Measurements from ENCODE around the gene SRPK2.

SRPK2 gene

DNA sequence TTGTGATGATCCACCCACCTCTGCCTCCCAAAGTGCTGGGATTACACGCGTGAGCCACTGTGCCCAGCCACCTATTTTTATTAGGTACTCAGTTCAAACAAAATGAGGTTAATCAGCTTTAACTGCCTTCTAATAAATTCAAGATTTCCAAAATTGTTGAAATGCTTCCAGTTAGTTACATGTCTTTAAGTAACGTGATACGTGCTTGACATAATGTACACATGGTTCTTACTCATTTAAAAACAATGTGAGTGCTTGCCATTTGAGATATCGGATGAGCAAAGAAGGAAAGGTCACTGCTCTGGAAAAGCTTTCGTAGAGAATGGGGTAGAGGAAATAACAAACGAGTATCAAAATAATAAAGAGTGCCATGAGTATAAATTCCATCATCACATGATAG lies 291.1 kb downstream of the SRPK2 start:
- DNase-seq (ENCODE audit: low spot score) = no peak

DNA sequence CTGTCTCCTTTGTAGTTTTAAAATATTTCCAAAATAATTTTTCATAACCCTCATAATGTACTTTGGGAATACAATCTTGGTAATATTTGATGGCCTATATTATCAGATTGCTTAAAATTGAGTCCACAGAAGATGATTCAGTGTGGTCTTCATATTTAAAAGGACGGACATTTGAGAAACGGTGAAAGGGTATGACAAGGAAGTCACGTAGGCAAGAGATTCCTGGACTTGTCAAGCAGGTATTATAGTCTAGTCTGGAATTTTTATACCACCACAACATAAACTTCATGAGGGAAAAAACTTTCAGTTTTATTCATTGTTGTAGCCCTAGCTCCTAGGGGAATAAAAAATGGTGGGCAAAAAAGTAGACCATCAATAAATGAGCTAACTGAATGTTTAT lies 292.4 kb downstream of the SRPK2 start:
- no peak for DNase-seq (ENCODE audit: low spot score)

DNA sequence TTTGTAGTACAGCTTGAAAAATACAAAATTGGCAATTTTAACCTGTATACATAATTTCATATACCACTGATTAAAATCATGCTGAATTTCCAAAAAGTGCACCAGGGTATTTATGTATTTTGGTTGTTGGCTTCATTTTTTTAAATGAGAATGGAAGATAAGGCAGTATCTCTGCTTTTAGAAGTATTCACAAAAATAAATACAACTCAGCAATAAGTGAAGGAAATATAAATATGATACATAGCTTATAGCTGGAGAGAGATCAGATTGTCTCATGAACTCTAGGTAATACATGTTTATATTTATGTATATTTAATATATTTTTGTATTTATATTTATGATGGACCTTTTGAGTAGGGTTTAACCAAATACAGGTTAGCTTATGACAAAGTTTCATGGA lies 293.8 kb downstream of the SRPK2 start:
- DNase-seq (ENCODE audit: low spot score) = no peak

DNA sequence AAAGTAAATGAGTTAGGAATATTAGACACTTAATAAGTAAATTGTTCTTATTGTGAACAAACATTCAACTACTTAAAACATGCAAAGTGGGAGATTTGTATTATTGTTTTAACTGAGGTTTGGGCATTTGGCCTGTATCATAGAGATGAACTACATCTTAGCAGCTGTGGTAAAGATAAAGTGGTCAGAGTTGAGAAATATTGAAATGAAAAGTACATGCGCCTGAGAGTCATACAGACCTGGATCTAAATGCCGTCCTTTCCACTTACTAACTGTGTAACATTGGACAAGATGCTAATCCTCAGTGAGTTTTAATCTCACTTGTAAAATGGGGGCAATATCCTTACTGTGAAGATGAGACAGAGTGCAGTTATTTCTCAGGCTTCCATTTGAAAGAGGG lies 300.3 kb downstream of the SRPK2 start:
- no peak for DNase-seq (ENCODE audit: low spot score)

DNA sequence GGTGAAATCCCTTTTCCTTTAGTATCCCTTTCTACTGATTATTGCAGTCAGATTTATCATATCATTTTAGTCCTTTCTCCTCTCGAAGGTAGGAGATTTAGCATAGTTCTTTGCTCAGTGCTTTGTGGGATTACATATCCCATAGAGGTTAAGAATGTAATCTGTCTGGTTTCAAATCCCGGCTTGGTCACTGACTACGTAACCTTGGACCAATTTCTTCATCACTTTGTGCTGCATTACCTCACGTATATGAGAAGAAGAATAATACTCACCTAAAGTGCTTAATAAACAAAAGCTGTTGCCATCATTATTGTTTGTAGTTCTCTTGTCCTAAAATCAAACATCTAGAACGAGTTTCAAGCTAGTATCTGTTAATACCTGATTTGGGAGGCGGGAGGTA lies 300.7 kb downstream of the SRPK2 start:
- DNase-seq (ENCODE audit: low spot score) = no peak

DNA sequence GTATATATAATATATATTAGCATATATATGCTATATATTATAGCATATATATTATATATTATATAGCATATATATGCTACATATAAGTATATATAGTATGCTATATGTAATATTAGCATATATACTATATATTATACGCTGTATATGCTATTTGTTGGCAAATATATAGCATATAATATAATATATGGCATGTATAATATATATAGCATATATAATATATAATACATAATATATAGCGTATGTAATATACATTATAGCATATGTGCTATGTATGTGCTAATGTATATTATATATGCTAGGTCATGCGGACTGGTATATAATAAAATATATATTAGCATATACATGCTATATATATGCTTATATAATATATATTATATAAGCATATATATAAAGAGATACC lies 301.9 kb downstream of the SRPK2 start:
- DNase-seq (ENCODE audit: low spot score) = no peak

DNA sequence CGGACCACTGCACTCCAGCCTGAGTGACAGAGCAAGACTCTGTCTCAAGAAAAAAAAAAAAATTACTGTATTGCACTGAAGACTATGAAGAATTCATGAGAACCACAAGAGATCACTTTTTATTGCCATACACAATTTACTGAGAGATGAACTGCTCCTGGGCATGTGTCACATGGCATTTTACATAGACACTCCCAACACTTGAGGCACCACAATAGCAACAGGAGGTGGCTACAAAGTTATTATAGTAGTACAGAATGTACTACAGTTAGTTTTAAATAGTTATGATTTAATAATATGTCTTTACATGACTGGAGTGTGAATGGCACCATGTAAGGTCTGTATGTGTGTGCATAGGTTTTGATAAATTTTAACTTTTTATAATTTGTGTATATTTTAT lies 304.1 kb downstream of the SRPK2 start:
- DNase-seq (ENCODE audit: low spot score) = no peak

DNA sequence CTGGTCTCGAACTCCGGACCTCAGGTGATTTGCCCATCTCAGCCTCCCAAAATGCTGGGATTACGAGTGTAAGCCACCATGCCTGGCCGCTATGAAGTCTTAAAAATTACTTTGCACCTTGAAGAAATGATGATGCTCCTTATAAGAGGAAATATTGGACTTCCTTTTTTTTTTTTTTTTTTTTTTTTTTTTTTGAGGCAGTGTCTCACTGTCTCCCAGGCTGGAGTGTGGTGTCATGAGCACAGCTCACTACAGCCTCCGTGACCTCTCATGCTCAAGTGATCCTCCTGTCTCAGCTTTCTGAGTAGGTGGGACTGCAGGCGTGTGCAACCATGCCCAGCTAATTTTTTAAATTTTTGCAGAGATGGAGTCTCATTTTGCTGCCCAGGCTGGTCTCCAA lies 309.4 kb downstream of the SRPK2 start:
- DNase-seq (ENCODE audit: low spot score) = no peak

DNA sequence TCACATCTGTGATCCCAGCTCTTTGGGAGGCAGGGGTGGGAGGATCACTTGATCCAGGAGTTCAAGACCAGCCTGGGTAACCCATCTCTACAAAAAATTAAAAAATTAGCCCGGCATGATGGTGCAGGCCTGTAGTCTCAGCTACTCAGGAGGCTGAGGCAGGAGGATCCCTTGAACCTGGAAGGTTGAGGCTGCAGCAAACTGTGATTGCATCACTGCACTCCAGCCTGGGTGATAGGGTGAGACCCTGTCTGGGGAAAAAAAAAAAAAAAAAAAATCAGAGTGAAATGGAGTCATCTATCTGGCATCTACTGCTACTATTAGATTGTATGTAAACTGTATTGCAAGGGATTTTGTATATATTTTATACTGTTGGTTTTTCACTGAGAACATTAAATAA lies 315.6 kb downstream of the SRPK2 start:
- no peak for DNase-seq (ENCODE audit: low spot score)

DNA sequence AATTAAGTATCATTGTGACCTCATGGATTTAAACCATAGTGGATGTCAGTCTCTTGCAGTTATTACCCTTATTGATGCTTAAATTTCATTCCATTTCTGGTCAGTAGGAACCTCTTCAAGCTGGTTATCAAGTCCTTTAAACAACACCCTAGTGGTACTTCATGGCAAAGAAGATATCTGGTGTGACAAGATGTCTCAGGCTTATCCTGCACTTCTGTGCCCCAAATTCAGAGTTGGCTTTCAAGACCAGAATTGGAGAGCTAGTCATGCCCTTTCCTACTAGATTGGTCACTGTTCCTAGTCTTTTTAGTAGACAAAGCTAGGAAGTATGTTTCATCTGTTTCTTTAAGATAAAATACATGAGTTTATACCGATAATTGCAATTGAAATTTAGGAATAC lies 319.8 kb downstream of the SRPK2 start:
- no peak for DNase-seq (ENCODE audit: low spot score)

DNA sequence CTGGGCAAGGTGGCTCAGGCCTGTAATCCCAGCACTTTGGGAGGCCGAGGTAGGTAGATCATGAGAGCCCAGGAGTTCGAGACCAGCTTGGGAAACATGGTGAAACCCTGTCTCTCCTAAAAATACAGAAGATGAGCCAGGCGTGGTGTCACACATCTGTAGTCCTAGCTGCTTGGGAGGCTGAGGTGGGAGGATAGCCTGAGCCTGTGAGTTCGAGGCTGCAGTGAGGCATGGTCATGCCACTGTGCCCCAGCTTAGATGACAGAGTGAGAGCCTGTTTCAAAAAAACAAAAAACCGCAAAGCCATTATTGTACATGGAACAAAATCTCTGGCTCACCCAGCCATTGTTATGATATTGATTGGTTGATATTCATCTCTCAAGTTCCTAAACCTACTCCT lies 321.0 kb downstream of the SRPK2 start:
- DNase-seq (ENCODE audit: low spot score) = no peak
